Retinal pigment epithelial cell (primary cell): Measurements from ENCODE around the gene RNGTT.
A peak's percentile ranks its signal among the peaks of the same experiment; 100 is the strongest.

Source experiments
- DNase-seq: peaks from one replicate; pipeline ENCODE4 v3.0.0-alpha.2; 2010; ENCODE audit warnings: low read depth
- H3K4me3 ChIP-seq: 2 replicates; pipeline ENCODE4 v1.5.1; 2011; ENCODE audit warnings: mild to moderate bottlenecking, low read length, control low read depth, moderate library complexity
- TF ChIP-seq, protein P1 (sequence below): conservative IDR thresholded peaks from 2 replicates; pipeline ENCODE4 v1.5.1; 2011; ENCODE audit warnings: low read depth, low read length, control low read depth, inconsistent platforms

Gene RNGTT

GRCh38 chr6:88963139-88964090, at the start of gene RNGTT:
RNGTT (minus strand) TSS chr6:88963618; CDS start chr6:88963409, 209 bp downstream.
- TF ChIP-seq, protein P1, sequence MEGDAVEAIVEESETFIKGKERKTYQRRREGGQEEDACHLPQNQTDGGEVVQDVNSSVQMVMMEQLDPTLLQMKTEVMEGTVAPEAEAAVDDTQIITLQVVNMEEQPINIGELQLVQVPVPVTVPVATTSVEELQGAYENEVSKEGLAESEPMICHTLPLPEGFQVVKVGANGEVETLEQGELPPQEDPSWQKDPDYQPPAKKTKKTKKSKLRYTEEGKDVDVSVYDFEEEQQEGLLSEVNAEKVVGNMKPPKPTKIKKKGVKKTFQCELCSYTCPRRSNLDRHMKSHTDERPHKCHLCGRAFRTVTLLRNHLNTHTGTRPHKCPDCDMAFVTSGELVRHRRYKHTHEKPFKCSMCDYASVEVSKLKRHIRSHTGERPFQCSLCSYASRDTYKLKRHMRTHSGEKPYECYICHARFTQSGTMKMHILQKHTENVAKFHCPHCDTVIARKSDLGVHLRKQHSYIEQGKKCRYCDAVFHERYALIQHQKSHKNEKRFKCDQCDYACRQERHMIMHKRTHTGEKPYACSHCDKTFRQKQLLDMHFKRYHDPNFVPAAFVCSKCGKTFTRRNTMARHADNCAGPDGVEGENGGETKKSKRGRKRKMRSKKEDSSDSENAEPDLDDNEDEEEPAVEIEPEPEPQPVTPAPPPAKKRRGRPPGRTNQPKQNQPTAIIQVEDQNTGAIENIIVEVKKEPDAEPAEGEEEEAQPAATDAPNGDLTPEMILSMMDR = no peak
- DNase-seq = peak; percentile 87
- H3K4me3 ChIP-seq = peak within 1 kb of the TSS; percentile 97

DNA sequence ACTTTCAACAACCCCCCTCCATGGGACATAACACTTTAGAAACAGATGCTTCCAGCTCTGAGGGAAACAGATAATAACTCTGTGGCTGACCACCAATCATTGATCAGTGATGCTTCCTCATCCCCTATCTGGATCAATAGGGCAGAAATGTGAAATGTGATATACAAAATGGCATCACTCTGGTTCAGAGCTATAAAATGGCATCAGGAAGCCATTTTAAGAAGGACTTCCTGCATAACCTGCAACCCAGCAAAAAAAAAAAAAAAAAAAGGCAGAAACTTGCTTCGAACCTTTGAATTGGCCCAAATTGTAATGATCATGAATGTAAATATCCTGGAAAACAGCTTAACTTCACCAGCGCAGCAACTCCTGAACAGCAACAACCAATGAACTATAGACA, 48.0 kb upstream of the RNGTT start:
- no peak for DNase-seq
- TF ChIP-seq, protein P1 = no peak
- H3K4me3 ChIP-seq = no peak overlapping the region

- TF ChIP-seq, protein P1 = no peak
- no peak for DNase-seq
- no peak overlapping the region for H3K4me3 ChIP-seq
Measured at GRCh38 chr6:89010825-89011224, 47.4 kb upstream of the RNGTT start.

DNA sequence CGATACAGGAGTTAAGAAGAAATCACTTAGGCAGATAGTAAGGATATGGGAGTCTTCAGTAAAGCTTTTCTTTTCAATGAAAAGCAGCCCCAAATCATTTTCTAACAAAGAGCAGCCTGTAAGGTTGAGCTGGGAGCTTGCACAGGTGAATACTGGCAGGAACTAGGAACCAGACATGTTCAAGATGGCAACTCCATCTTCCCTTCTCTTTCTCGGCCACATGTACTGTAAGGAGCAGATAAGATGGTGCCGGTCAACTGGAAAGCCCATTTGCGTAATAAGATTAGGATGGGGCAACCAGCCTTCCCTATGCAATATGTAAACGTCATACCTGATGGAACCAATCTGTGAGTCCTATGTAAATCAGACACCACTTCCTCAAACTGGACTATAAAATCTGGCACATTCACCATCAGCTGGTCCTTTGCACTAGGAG, 46.2 kb upstream of the RNGTT start:
- TF ChIP-seq, protein P1 = no peak
- DNase-seq = no peak

DNA sequence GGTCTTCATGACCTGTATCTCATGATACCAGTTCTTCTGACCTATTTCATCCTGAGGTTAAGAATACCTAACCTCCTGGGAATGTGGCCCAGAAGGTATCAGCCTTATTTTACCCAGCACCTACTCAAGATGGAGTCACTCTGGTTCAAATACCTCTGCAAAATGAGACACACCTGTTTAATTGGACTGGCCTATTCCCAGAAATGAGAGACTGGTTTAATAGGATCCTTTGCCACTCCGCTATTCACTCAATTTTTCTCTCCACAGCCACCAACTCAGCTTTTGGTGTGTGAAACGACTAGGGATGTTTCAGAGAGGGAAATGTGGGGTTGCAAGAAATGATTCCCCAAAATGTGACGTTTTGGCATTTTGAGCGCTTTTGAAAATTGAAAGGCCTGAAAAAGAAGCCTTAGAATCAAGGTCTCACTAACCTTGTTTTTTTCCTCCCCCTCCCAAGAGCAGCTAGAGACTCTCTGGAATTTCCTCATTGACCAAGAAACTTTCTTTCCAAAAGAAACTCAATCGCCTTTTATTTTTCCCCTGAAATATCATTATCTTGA, 45.5 kb upstream of the RNGTT start:
- TF ChIP-seq, protein P1 = no peak
- H3K4me3 ChIP-seq = no peak overlapping the region
- DNase-seq = no peak

More for the DNA sequence above, 46.2 kb upstream of the RNGTT start:
- H3K4me3 ChIP-seq = no peak overlapping the region

DNA sequence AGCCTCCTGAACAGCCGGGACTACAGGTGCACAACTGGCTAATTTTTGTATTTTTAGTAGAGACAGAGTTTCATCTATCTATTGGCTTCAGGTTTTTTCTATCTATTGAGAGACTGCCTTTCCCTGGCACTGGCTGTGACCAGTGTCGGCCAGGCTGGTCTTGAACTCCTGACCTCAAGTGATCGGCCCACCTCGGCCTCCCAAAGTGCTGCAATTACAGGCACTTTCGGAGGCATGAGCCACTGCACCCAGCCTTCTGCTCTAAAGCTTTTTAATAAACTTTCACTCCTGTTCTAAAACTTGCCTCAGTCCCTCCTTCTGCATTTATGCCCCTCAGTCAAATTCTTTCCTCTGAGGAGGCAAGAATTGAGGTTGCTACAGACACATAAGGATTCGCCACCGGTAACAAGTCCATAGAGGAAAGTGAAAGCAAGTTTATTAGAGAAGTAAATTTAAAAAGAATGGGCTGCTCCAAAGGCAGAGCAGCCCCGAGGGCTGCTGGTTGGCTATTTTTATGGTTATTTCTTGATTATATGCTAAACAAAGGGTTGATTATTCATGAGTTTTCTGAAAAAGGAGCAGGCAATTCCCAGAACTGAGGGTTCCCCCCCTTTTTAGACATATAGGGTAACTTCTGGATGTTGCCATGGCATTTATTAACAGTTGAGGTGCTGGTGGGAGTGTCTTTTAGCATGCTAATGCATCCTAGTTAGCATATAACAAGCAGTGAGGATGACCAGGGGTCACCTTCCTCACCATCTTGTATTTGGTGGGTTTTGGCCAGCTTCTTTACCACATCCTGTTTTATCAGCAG, 44.8 kb upstream of the RNGTT start:
- no peak overlapping the region for H3K4me3 ChIP-seq
- TF ChIP-seq, protein P1 = no peak
- no peak for DNase-seq
